SK-N-MC (cell line): ENCODE data around the gene DCAF11.

Experiments used
- EZH2 ChIP-seq: fragments of 200-600 bp; sonication (generic); IDR thresholded peaks from one replicate; pipeline ENCODE4 v1.6.1; 2017; ENCODE audit warnings: antibody characterized with exemption
- POLR2AphosphoS5 ChIP-seq: IDR thresholded peaks from 2 replicates; pipeline ENCODE4 v1.6.1; 2012; ENCODE audit warnings: mild to moderate bottlenecking, low read depth, low read length, borderline replicate concordance

- TF ChIP-seq EZH2 (no peak), POLR2AphosphoS5 (no peak)
These were observed 17.9 kb upstream of the DCAF11 start for GRCh38 chr14:24096545-24097181.
